K562 (cell line): Measurements from ENCODE around the gene UNC79. TPM values are rescaled to one million over a fixed set of nuclear protein-coding genes. Genes with fewer than 3 reads are reported as not detected.

ENCODE experiments used
- AFF4 ChIP-seq: sonication (generic); formaldehyde crosslinking; IDR thresholded peaks from 2 replicates; pipeline ENCODE4 v1.8.0; 2023; ENCODE audit warnings: mild to moderate bottlenecking, missing genetic modification reagents
- BDP1 ChIP-seq: IDR thresholded peaks from 3 replicates; pipeline ENCODE4 v1.6.1; 2011; ENCODE audit not compliant: insufficient read length, insufficient read depth
- DACH1 ChIP-seq: fragments of 450-650 bp; IDR thresholded peaks from 2 replicates; pipeline ENCODE4 v1.6.1; 2018; ENCODE audit not compliant: partially characterized antibody
- HDAC2 ChIP-seq: fragments of 450-650 bp; IDR thresholded peaks from 2 replicates; pipeline ENCODE4 v1.6.1; 2016; ENCODE audit warnings: mild to moderate bottlenecking
- KLF16 ChIP-seq: IDR thresholded peaks from 2 replicates; pipeline ENCODE4 v1.6.1; 2016; ENCODE audit warnings: antibody characterized with exemption
- MAFK ChIP-seq: IDR thresholded peaks from 2 replicates; pipeline ENCODE4 v1.6.1; 2011; ENCODE audit warnings: low read length, improper control_type of control experiment
- PRDM10 ChIP-seq: fragments of 450-650 bp; IDR thresholded peaks from 2 replicates; pipeline ENCODE4 v1.6.1; 2018; ENCODE audit not compliant: partially characterized antibody
- TRIM28 ChIP-seq: fragments of 450-650 bp; IDR thresholded peaks from 2 replicates; pipeline ENCODE4 v1.6.1; 2017
- ZBTB33 ChIP-seq: sonication (generic); formaldehyde crosslinking; IDR thresholded peaks from 2 replicates; pipeline ENCODE4 v1.8.1; 2023; ENCODE audit warnings: mild to moderate bottlenecking, missing genetic modification reagents
- ZFP30 ChIP-seq: fragments of 250-450 bp; sonication (Bioruptor Pico); IDR thresholded peaks from 2 replicates; pipeline ENCODE4 v1.8.0; 2022; ENCODE audit warnings: moderate library complexity, mild to moderate bottlenecking, inconsistent platforms, borderline replicate concordance
- ZNF561 ChIP-seq: fragments of 450-650 bp; formaldehyde crosslinking; conservative IDR thresholded peaks from 2 replicates; pipeline ENCODE4 v1.4.0; 2020; ENCODE audit warnings: mild to moderate bottlenecking, moderate library complexity
- ZNF830 ChIP-seq: fragments of 250-450 bp; sonication (Bioruptor Pico); IDR thresholded peaks from 2 replicates; pipeline ENCODE4 v1.5.0; 2021; ENCODE audit warnings: mild to moderate bottlenecking
- polyA plus RNA-seq, 8 experiments: library from polyadenylated mRNA; depleted of rRNA in 4 of 8; stranded (reverse) in 5 of 8; unstranded in 3 of 8; fragments of >200 nt; fragmentation: Nextera tagmentation in 2 of 8; fragmentation: Illumina TruSeq in 1 of 8; extraction: Ambion mirVana in 2 of 8; extraction: Trizol in 1 of 8; gene quantifications; 2 replicates each; pipeline versions ENCODE4 v1.2.1 to v1.2.3, GENCODE V29; 2011 to 2014; ENCODE audit warnings: inconsistent platforms in 1 of 8, missing spikeins in 1 of 8
- total RNA-seq, 7 experiments: library from RNA; depleted of rRNA in 6 of 7; stranded (reverse); fragments of >200 nt in 6 of 7; fragmentation: Illumina TruSeq in 2 of 7; extraction: Trizol in 2 of 7; gene quantifications; 2 replicates each; pipeline versions ENCODE4 v1.2.1 to v1.2.3, GENCODE V29; 2011 to 2021; ENCODE audit warnings: low replicate concordance in 1 of 7

The UNC79 gene
- total and polyA plus RNA-seq, 9 of the 15 experiments (the other 6 are each of a cell fraction or from before 2014, with no cell fraction given) = under 0.01 to 0.04 (median 0.01) TPM; not detected in 6

GRCh38 chr14:93511001-93511400 lies 80.3 kb downstream of the UNC79 start (continued):
- TF ChIP-seq PRDM10 (no peak), DACH1 (no peak), HDAC2 (no peak), MAFK (no peak), BDP1 (no peak), ZFP30 (no peak), TRIM28 (no peak), KLF16 (no peak), ZBTB33 (no peak), ZNF830 (CRISPR knock-in tag) (no peak), ZNF561 (no peak), AFF4 (CRISPR knock-in tag) (no peak)
